COLO668 (cell line): ENCODE results near the gene PCMT1.
"Not testable (repeated sequence)": the region's sequence is repeated elsewhere in the genome, so short reads cannot be mapped to it uniquely, and the experiment has no call there.

Experiments
- DNase-seq: peaks from one replicate; lab custom pipeline; 2025; ENCODE audit not compliant: unreplicated experiment; lab: John Stamatoyannopoulos, UW

PCMT1 gene

GRCh38 chr6:149852881-149853280 lies 103.3 kb downstream of the PCMT1 start:
- DNase-seq: no peak

GRCh38 chr6:149854017-149854416 lies 104.5 kb downstream of the PCMT1 start:
- DNase-seq: not testable (repeated sequence)

- no peak for DNase-seq
Observed at GRCh38 chr6:149854532-149854931, 105.0 kb downstream of the PCMT1 start.

GRCh38 chr6:149855040-149855654 lies 105.6 kb downstream of the PCMT1 start:
- DNase-seq: peak; percentile 8

GRCh38 chr6:149855741-149856140 lies 106.2 kb downstream of the PCMT1 start:
- DNase-seq: no peak

- DNase-seq: no peak
Observed at GRCh38 chr6:149856256-149856994, 106.9 kb downstream of the PCMT1 start.

- DNase-seq: no peak
Observed at GRCh38 chr6:149857541-149857940, 108.0 kb downstream of the PCMT1 start.

- DNase-seq: peak; percentile 51
Observed at GRCh38 chr6:149859368-149859767, 109.8 kb downstream of the PCMT1 start.

- no peak for DNase-seq
Observed at GRCh38 chr6:149859938-149860337, 110.4 kb downstream of the PCMT1 start.

- no peak for DNase-seq
Observed at GRCh38 chr6:149860513-149860833, 110.9 kb downstream of the PCMT1 start.
